ACC112 (cell line): Measurements from ENCODE around the gene SLC35A4.

ENCODE experiments used
- H2AFZ ChIP-seq: fragments of 200-600 bp; sonication (generic); one replicate; pipeline ENCODE4 v1.6.0; 2017; ENCODE audit warnings: antibody characterized with exemption, low read length; ENCODE audit not compliant: unreplicated experiment
- H3K27ac ChIP-seq: fragments of 200-600 bp; sonication (generic); 2 replicates; pipeline ENCODE4 v1.5.1; 2014; ENCODE audit warnings: low read depth, mild to moderate bottlenecking, antibody characterized with exemption, low read length, moderate library complexity
- H3K27me3 ChIP-seq: fragments of 200-600 bp; sonication (generic); 2 replicates; pipeline ENCODE4 v1.6.1; 2014; ENCODE audit warnings: mild to moderate bottlenecking, antibody characterized with exemption, low read length, moderate library complexity, mixed read lengths; ENCODE audit not compliant: insufficient read depth
- H3K36me3 ChIP-seq: fragments of 200-600 bp; sonication (generic); 2 replicates; pipeline ENCODE4 v1.6.1; 2016; ENCODE audit warnings: mild to moderate bottlenecking, antibody characterized with exemption, low read length, moderate library complexity, mixed read lengths; ENCODE audit not compliant: insufficient read depth
- H3K4me1 ChIP-seq: fragments of 200-600 bp; sonication (generic); one replicate; pipeline ENCODE4 v1.6.1; 2016; ENCODE audit warnings: low read length, mixed read lengths; ENCODE audit not compliant: insufficient read depth, unreplicated experiment, control insufficient read depth
- H3K4me3 ChIP-seq: fragments of 200-600 bp; sonication (generic); 2 replicates; pipeline ENCODE4 v1.5.1; 2014; ENCODE audit warnings: mild to moderate bottlenecking, low read depth, low read length
- H3K79me2 ChIP-seq: fragments of 200-600 bp; sonication (generic); one replicate; pipeline ENCODE4 v1.6.0; 2016; ENCODE audit warnings: low read length; ENCODE audit not compliant: control insufficient read depth, unreplicated experiment, insufficient read depth

SLC35A4 gene

GRCh38 chr5:140564196-140565023 is at the start of gene SLC35A4, which contains the start of gene APBB3:
TSS of gene SLC35A4 (plus strand) at chr5:140564828. CDS start at chr5:140567170, 2,342 bp downstream.
TSS of gene APBB3 (minus strand) at chr5:140564598. CDS start at chr5:140564245, 353 bp downstream.
- Histone ChIP-seq H3K4me1 (peaks cover 24% of the 10 kb centered on the region), H3K36me3 (no peaks in the 10 kb centered on the region), H3K27me3 (no peaks in the 10 kb centered on the region), H3K27ac (peak within 1 kb of the TSS; percentile 79), H3K4me3 (peak within 1 kb of the TSS; percentile 94), H2AFZ (peak within 1 kb of the TSS; percentile 76), H3K79me2 (peaks cover 39% of the 10 kb centered on the region)

GRCh38 chr5:140524003-140524402 is 40.6 kb upstream of the SLC35A4 start:
- Histone ChIP-seq H3K27ac (no peak overlapping the region), H3K4me1 (no peaks in the 10 kb centered on the region), H3K79me2 (no peaks in the 10 kb centered on the region), H3K4me3 (no peak overlapping the region), H3K36me3 (peaks cover 20% of the 10 kb centered on the region), H2AFZ (no peak overlapping the region), H3K27me3 (no peaks in the 10 kb centered on the region)

- H3K79me2 ChIP-seq = peaks cover 3% of the 10 kb centered on the region
- no peaks in the 10 kb centered on the region for H3K4me1 ChIP-seq
- no peak overlapping the region for H3K27ac ChIP-seq
- H3K4me3 ChIP-seq = no peak overlapping the region
- H2AFZ ChIP-seq = no peak overlapping the region
- H3K36me3 ChIP-seq = peaks cover 48% of the 10 kb centered on the region
- H3K27me3 ChIP-seq = no peaks in the 10 kb centered on the region
Observed at GRCh38 chr5:140540227-140540626, 24.4 kb upstream of the SLC35A4 start.

- H2AFZ ChIP-seq = no peak overlapping the region
- H3K27ac ChIP-seq = no peak overlapping the region
- H3K79me2 ChIP-seq = no peaks in the 10 kb centered on the region
- H3K27me3 ChIP-seq = no peaks in the 10 kb centered on the region
- no peak overlapping the region for H3K4me3 ChIP-seq
- H3K4me1 ChIP-seq = peaks cover 12% of the 10 kb centered on the region
- H3K36me3 ChIP-seq = peaks cover 35% of the 10 kb centered on the region
Observed at GRCh38 chr5:140542972-140543371, 21.7 kb upstream of the SLC35A4 start.

GRCh38 chr5:140544986-140545385 is 19.6 kb upstream of the SLC35A4 start:
- no peak overlapping the region for H2AFZ ChIP-seq

GRCh38 chr5:140545606-140546005 is 19.0 kb upstream of the SLC35A4 start:
- no peaks in the 10 kb centered on the region for H3K27me3 ChIP-seq
- H3K79me2 ChIP-seq = no peaks in the 10 kb centered on the region
- H3K4me3 ChIP-seq = no peak overlapping the region
- peaks cover 14% of the 10 kb centered on the region; the same call in 1 of the 2 replicates for H3K36me3 ChIP-seq
- peaks cover 32% of the 10 kb centered on the region for H3K4me1 ChIP-seq
- no peak overlapping the region for H3K27ac ChIP-seq
- H2AFZ ChIP-seq = no peak overlapping the region

More at GRCh38 chr5:140544986-140545385, 19.6 kb upstream of the SLC35A4 start:
- no peak overlapping the region for H3K27ac ChIP-seq
- H3K36me3 ChIP-seq = peaks cover 19% of the 10 kb centered on the region; the same call in 1 of the 2 replicates
- H3K4me3 ChIP-seq = no peak overlapping the region
- H3K79me2 ChIP-seq = no peaks in the 10 kb centered on the region
- H3K27me3 ChIP-seq = no peaks in the 10 kb centered on the region
- H3K4me1 ChIP-seq = peaks cover 32% of the 10 kb centered on the region

- H3K36me3 ChIP-seq = peaks cover 6% of the 10 kb centered on the region; the same call in 1 of the 2 replicates
- H3K79me2 ChIP-seq = peaks cover 3% of the 10 kb centered on the region
- no peak overlapping the region for H2AFZ ChIP-seq
- peaks cover 32% of the 10 kb centered on the region for H3K4me1 ChIP-seq
- peak overlapping the region; percentile 74 for H3K4me3 ChIP-seq
- H3K27ac ChIP-seq = peak overlapping the region; percentile 42
- H3K27me3 ChIP-seq = no peaks in the 10 kb centered on the region
Observed at GRCh38 chr5:140546851-140547507, 17.6 kb upstream of the SLC35A4 start.

GRCh38 chr5:140547508-140548299 is 16.9 kb upstream of the SLC35A4 start, which contains the start of gene EIF4EBP3:
TSS of gene EIF4EBP3 (plus strand) at chr5:140547662. CDS start at chr5:140547738, 76 bp downstream.
- Histone ChIP-seq H3K79me2 (peaks cover 5% of the 10 kb centered on the region), H3K27ac (peak within 1 kb of the TSS; percentile 82), H2AFZ (no peak within 1 kb of the TSS), H3K4me1 (peaks cover 32% of the 10 kb centered on the region), H3K36me3 (peaks cover 6% of the 10 kb centered on the region; the same call in 1 of the 2 replicates), H3K4me3 (peak within 1 kb of the TSS; percentile 74), H3K27me3 (no peaks in the 10 kb centered on the region)

- H3K4me1 ChIP-seq = peaks cover 33% of the 10 kb centered on the region
- peaks cover 6% of the 10 kb centered on the region; the same call in 1 of the 2 replicates for H3K36me3 ChIP-seq
- H2AFZ ChIP-seq = no peak overlapping the region
Observed at GRCh38 chr5:140548300-140548688, 16.3 kb upstream of the SLC35A4 start.

GRCh38 chr5:140548791-140549190 is 15.8 kb upstream of the SLC35A4 start:
- Histone ChIP-seq H3K79me2 (peaks cover 16% of the 10 kb centered on the region), H3K27me3 (no peaks in the 10 kb centered on the region), H3K36me3 (peaks cover 4% of the 10 kb centered on the region; the same call in 1 of the 2 replicates), H3K27ac (peak overlapping the region; percentile 82), H2AFZ (no peak overlapping the region), H3K4me3 (no peak overlapping the region; the same call in 1 of the 2 replicates), H3K4me1 (peaks cover 37% of the 10 kb centered on the region)

More at GRCh38 chr5:140548300-140548688, 16.3 kb upstream of the SLC35A4 start:
- H3K27me3 ChIP-seq = no peaks in the 10 kb centered on the region
- peak overlapping the region; percentile 74 for H3K4me3 ChIP-seq
- H3K79me2 ChIP-seq = peaks cover 11% of the 10 kb centered on the region
- H3K27ac ChIP-seq = peak overlapping the region; percentile 82
